HepG2 (cell line): ENCODE results near the gene TXNDC11. TPM values are rescaled to one million over a fixed set of nuclear protein-coding genes. Genes with fewer than 3 reads are reported as not detected.
A peak's percentile ranks its signal among the peaks of the same experiment; 100 is the strongest.

Experiments used
- CHD4 ChIP-seq: fragments of 200-600 bp; sonication (generic); IDR thresholded peaks from 2 replicates; pipeline ENCODE4 v1.7.0; 2017; ENCODE audit warnings: mild to moderate bottlenecking, low read length, borderline replicate concordance
- DMAP1 ChIP-seq: IDR thresholded peaks from 2 replicates; pipeline ENCODE4 v1.6.1; 2016
- EEA1 ChIP-seq: sonication (generic); formaldehyde crosslinking; IDR thresholded peaks from 2 replicates; pipeline ENCODE4 v1.5.1; 2020; ENCODE audit warnings: mild to moderate bottlenecking, missing genetic modification reagents, borderline replicate concordance
- EZH2 ChIP-seq: conservative IDR thresholded peaks from 2 replicates; pipeline ENCODE4 v1.6.1; 2012; ENCODE audit warnings: mild to moderate bottlenecking, low read depth, low read length, moderate library complexity
- FOSL1 ChIP-seq: sonication (generic); formaldehyde crosslinking; IDR thresholded peaks from 2 replicates; pipeline ENCODE4 v1.9.0; 2021; ENCODE audit warnings: missing genetic modification reagents, borderline replicate concordance
- HMG20A ChIP-seq: IDR thresholded peaks from 2 replicates; pipeline ENCODE4 v1.6.1; 2016; ENCODE audit warnings: borderline replicate concordance
- HOXA3 ChIP-seq: sonication (generic); formaldehyde crosslinking; IDR thresholded peaks from 2 replicates; pipeline ENCODE4 v1.5.0; 2020; ENCODE audit warnings: missing genetic modification reagents
- ISX ChIP-seq: sonication (generic); formaldehyde crosslinking; conservative IDR thresholded peaks from 2 replicates; pipeline ENCODE4 v1.5.0; 2020; ENCODE audit warnings: missing genetic modification reagents
- KDM1A ChIP-seq: IDR thresholded peaks from 2 replicates; pipeline ENCODE4 v1.6.1; 2016; ENCODE audit warnings: missing compliant biosample characterization
- NR1H2 ChIP-seq: sonication (generic); formaldehyde crosslinking; IDR thresholded peaks from 2 replicates; pipeline ENCODE4 v1.8.1; 2022; ENCODE audit warnings: low read depth, missing genetic modification reagents, borderline replicate concordance
- TOPORS ChIP-seq: sonication (generic); formaldehyde crosslinking; IDR thresholded peaks from 2 replicates; pipeline ENCODE4 v1.8.0; 2023; ENCODE audit warnings: mild to moderate bottlenecking, missing genetic modification reagents
- ZEB1 ChIP-seq: IDR thresholded peaks from 2 replicates; pipeline ENCODE4 v1.6.1; 2012; ENCODE audit warnings: mild to moderate bottlenecking, low read depth, inconsistent platforms; ENCODE audit not compliant: insufficient replicate concordance
- ZNF33A ChIP-seq: sonication (generic); formaldehyde crosslinking; IDR thresholded peaks from 2 replicates; pipeline ENCODE4 v1.5.1; 2020; ENCODE audit warnings: missing genetic modification reagents, mild to moderate bottlenecking, moderate library complexity, borderline replicate concordance
- ZNF451 ChIP-seq: sonication (generic); formaldehyde crosslinking; IDR thresholded peaks from 2 replicates; pipeline ENCODE4 v1.5.0; 2020; ENCODE audit warnings: mild to moderate bottlenecking, missing genetic modification reagents
- ZNF468 ChIP-seq: sonication (generic); formaldehyde crosslinking; IDR thresholded peaks from 2 replicates; pipeline ENCODE4 v1.8.0; 2022; ENCODE audit warnings: mild to moderate bottlenecking, moderate library complexity, missing genetic modification reagents
- ZNF616 ChIP-seq: sonication (generic); formaldehyde crosslinking; IDR thresholded peaks from 2 replicates; pipeline ENCODE4 v1.5.0; 2020; ENCODE audit warnings: low read depth, mild to moderate bottlenecking, missing genetic modification reagents
- ZNF629 ChIP-seq: sonication (generic); formaldehyde crosslinking; conservative IDR thresholded peaks from 2 replicates; pipeline ENCODE4 v1.5.0; 2020; ENCODE audit warnings: missing genetic modification reagents
- ZNF660 ChIP-seq: sonication (generic); formaldehyde crosslinking; IDR thresholded peaks from 2 replicates; pipeline ENCODE4 v1.5.1; 2020; ENCODE audit warnings: mild to moderate bottlenecking, low read depth, missing genetic modification reagents, borderline replicate concordance
- polyA plus RNA-seq, 8 experiments: library from polyadenylated mRNA; depleted of rRNA in 3 of 8; stranded (reverse) in 7 of 8; unstranded in 1 of 8; fragments of >200 nt; fragmentation: Illumina TruSeq in 4 of 8; extraction: Trizol in 4 of 8; gene quantifications; 2 replicates each; pipeline versions ENCODE4 v1.2.1 to v1.2.3, GENCODE V29; 2011 to 2016; ENCODE audit warnings: low read depth in 4 of 8, missing spikeins in 1 of 8, mixed read lengths in 1 of 8; ENCODE audit not compliant: insufficient read depth in 1 of 8
- total RNA-seq, 5 experiments: library from RNA; depleted of rRNA; stranded (reverse); fragments of >200 nt; fragmentation: Illumina TruSeq; extraction: Trizol; gene quantifications; 2 replicates each; pipeline ENCODE4 v1.2.3, GENCODE V29; 2016; ENCODE audit warnings: low read depth in 1 of 5
- TF ChIP-seq, protein P1 (sequence below): sonication (generic); formaldehyde crosslinking; IDR thresholded peaks from 2 replicates; pipeline ENCODE4 v1.4.0; 2020; ENCODE audit warnings: missing genetic modification reagents
- TF ChIP-seq, protein P2 (sequence below): sonication (generic); formaldehyde crosslinking; IDR thresholded peaks from 2 replicates; pipeline ENCODE4 v1.4.0; 2020; ENCODE audit warnings: low read depth, mild to moderate bottlenecking, missing genetic modification reagents
- TF ChIP-seq, protein P3 (sequence below): sonication (generic); formaldehyde crosslinking; IDR thresholded peaks from 2 replicates; pipeline ENCODE4 v1.8.0; 2022; ENCODE audit warnings: missing genetic modification reagents, mild to moderate bottlenecking, inconsistent platforms, borderline replicate concordance
- TF ChIP-seq, protein P4 (sequence below): sonication (generic); formaldehyde crosslinking; IDR thresholded peaks from 2 replicates; pipeline ENCODE4 v1.4.0; 2020; ENCODE audit warnings: missing genetic modification reagents, borderline replicate concordance
- TF ChIP-seq, protein P5 (sequence below): sonication (generic); formaldehyde crosslinking; IDR thresholded peaks from 2 replicates; pipeline ENCODE4 v1.8.1; 2023; ENCODE audit warnings: missing genetic modification reagents, mild to moderate bottlenecking, borderline replicate concordance
- TF ChIP-seq, protein P6 (sequence below): sonication (generic); formaldehyde crosslinking; IDR thresholded peaks from 2 replicates; pipeline ENCODE4 v1.8.0; 2022; ENCODE audit warnings: missing genetic modification reagents, mild to moderate bottlenecking, borderline replicate concordance

TXNDC11 gene
- total and polyA plus RNA-seq, 2 of the 13 experiments (the other 11 are each of a cell fraction or from before 2014, with no cell fraction given), result 74.9 to 123 TPM

DNA sequence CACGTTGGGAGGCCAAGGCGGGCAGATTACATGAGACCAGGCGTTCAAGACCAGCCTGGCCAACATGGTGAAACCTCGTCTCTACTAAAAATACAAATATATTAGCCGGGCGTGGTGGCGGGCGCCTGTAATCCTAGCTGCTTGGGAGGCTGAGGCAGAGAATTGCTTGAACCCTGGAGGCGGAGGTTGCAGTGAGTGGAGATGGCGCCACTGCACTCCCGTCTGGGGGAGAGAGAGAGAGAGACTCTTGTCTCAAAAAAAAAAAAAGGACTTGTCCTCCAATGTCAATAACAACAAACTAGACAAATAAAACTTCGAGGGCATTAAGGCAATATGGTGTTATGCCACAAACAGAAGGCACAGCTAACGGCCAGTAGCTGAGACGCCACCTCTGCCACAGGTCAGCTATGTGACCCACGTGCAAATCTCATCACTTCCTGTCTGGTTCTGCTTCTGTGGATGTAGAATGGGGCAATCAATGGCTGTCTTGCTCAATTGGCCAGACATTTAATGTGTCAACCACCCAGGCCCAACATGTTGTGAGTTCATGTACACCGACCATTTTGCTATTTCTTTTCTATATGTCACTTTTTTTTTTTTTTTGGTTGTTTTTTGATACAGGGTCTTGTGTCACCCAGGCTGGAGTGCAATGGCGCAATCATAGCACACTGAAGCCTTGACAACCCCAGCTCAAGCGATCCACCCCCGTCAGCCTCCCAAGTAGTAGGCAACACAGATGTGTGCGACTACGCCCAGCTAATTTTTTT lies 834 bp upstream of the TXNDC11 start (continued):
- TF ChIP-seq, protein P1, sequence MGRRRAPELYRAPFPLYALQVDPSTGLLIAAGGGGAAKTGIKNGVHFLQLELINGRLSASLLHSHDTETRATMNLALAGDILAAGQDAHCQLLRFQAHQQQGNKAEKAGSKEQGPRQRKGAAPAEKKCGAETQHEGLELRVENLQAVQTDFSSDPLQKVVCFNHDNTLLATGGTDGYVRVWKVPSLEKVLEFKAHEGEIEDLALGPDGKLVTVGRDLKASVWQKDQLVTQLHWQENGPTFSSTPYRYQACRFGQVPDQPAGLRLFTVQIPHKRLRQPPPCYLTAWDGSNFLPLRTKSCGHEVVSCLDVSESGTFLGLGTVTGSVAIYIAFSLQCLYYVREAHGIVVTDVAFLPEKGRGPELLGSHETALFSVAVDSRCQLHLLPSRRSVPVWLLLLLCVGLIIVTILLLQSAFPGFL (CRISPR knock-in tag), result peak; percentile 17; the same call in 1 of the 2 replicates
- TF ChIP-seq NR1H2 (CRISPR knock-in tag) (no peak), ZNF451 (CRISPR knock-in tag) (no peak), FOSL1 (peak; percentile 59; the same call in 1 of the 2 replicates), ZNF468 (CRISPR knock-in tag) (no peak), ZNF629 (CRISPR knock-in tag) (peak; percentile 9; the same call in 1 of the 2 replicates), ISX (CRISPR knock-in tag) (0 out of 2 replicates have a peak, but pooled peaks have one; percentile 40), DMAP1 (CRISPR knock-in tag) (peak; percentile 73), HOXA3 (CRISPR knock-in tag) (peak; percentile 87), ZNF616 (CRISPR knock-in tag) (peak; percentile 54; the same call in 1 of the 2 replicates), EZH2 (no peak), KDM1A (CRISPR knock-in tag) (peak; percentile 83), HMG20A (CRISPR knock-in tag) (peak; percentile 91), TOPORS (CRISPR knock-in tag) (no peak), EEA1 (no peak), ZNF660 (CRISPR knock-in tag) (no peak), ZNF33A (CRISPR knock-in tag) (0 out of 2 replicates have a peak, but pooled peaks have one; percentile 1), CHD4 (peak; percentile 39), ZEB1 (peak; percentile 35)
- TF ChIP-seq, protein P2, sequence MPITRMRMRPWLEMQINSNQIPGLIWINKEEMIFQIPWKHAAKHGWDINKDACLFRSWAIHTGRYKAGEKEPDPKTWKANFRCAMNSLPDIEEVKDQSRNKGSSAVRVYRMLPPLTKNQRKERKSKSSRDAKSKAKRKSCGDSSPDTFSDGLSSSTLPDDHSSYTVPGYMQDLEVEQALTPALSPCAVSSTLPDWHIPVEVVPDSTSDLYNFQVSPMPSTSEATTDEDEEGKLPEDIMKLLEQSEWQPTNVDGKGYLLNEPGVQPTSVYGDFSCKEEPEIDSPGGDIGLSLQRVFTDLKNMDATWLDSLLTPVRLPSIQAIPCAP, result no peak
- TF ChIP-seq, protein P3, sequence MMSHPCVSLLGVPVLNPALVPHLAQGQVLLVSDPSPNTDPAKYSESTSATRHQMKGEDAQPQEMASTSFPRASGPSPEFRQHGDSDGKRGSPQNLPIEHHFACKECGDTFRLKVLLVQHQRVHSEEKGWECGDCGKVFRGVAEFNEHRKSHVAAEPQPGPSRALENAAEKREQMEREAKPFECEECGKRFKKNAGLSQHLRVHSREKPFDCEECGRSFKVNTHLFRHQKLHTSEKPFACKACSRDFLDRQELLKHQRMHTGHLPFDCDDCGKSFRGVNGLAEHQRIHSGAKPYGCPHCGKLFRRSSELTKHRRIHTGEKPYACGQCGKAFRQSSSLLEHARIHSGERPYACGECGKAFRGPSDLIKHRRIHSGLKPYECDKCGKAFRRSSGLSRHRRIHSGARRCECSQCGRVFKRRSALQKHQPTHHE, result peak; percentile 31; the same call in 1 of the 2 replicates
- TF ChIP-seq, protein P4, sequence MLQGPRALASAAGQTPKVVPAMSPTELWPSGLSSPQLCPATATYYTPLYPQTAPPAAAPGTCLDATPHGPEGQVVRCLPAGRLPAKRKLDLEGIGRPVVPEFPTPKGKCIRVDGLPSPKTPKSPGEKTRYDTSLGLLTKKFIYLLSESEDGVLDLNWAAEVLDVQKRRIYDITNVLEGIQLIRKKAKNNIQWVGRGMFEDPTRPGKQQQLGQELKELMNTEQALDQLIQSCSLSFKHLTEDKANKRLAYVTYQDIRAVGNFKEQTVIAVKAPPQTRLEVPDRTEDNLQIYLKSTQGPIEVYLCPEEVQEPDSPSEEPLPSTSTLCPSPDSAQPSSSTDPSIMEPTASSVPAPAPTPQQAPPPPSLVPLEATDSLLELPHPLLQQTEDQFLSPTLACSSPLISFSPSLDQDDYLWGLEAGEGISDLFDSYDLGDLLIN (CRISPR knock-in tag), result no peak
- TF ChIP-seq, protein P5, sequence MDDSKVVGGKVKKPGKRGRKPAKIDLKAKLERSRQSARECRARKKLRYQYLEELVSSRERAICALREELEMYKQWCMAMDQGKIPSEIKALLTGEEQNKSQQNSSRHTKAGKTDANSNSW (CRISPR knock-in tag), result no peak
- TF ChIP-seq, protein P6, sequence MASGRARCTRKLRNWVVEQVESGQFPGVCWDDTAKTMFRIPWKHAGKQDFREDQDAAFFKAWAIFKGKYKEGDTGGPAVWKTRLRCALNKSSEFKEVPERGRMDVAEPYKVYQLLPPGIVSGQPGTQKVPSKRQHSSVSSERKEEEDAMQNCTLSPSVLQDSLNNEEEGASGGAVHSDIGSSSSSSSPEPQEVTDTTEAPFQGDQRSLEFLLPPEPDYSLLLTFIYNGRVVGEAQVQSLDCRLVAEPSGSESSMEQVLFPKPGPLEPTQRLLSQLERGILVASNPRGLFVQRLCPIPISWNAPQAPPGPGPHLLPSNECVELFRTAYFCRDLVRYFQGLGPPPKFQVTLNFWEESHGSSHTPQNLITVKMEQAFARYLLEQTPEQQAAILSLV (CRISPR knock-in tag), result no peak; the same call in 1 of the 2 replicates
